DMS 273 (cell line): ENCODE measurements around the gene SIAH1.
"Not testable (repeated sequence)": the region's sequence is repeated elsewhere in the genome, so short reads cannot be mapped to it uniquely, and the experiment has no call there.

ENCODE experiments used
- DNase-seq: peaks from one replicate; lab custom pipeline; 2025; ENCODE audit not compliant: unreplicated experiment; lab: John Stamatoyannopoulos, UW

Gene SIAH1

DNA sequence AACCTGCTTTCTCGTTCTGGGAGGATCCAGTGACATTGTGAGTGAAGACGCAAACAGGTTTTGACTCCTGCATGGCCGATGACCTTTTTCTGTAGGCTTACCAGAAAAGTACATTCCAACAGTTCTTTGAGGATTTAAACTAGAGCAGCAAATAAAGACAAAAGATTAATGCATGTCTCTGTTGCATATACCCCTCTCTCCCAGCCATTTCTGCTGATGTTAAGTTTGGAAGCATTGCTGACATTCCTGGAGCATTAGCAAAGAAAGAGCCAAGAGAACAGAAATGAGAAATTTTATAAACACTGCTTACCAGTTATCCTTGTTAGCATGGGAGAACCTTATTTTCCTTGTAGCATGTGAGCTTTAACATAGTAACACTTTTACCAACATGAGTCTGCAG lies 49.3 kb downstream of the SIAH1 start:
- DNase-seq = no peak

DNA sequence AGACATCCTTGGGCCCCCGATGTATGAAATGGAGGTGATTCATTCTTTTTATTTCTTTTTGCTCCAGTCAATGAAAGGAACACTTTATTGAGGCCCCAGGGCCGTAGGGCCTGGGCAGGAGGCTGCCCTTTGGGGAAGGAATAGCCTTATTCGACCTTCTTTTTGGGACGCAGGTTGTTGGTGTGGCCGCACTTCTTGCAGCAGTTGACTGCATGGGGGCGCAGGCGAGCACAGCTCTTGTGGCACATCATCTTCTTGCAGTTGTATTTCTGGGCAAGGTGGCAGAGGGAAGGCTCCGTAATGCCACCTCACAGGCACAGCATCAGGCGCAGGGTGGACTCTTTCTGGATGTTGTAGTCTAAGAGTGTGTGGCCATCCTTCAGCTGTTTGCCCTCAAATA lies 50.9 kb downstream of the SIAH1 start:
- DNase-seq = no peak

DNA sequence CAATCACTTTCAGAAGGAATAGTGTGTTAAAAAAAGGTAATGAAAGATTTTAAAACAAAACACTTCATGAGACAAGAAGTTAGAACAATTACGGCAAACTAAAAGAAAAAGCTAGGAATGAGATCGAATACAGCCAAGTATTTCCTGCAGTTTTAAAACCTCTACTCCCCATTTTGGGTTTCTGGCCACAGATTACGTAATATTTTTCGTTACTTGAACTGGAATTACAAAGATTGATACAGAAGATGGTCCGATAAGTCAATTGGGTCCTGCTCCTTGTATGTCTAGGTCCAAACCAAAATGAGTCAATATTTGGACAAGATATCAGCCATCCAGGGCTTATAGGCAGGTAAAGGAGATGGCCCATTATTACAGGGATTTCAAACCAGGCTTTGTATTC lies 52.2 kb downstream of the SIAH1 start:
- DNase-seq = no peak

DNA sequence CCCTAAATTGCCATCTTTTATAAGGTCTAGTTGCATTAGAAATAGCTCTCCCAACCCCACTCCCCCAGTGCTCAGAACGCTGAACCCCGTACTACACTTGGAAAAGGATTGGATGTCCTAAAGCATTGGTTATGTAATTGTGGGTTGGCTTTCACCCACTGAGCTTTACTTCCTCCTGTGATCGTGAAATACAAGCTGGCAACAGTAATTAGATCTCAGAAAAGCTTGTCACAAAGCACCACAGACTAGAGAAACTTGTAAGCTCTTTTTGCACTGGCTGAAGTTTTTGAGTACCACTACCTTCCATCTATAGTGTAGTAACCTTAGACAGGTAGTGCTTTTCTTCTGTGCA lies 54.4 kb downstream of the SIAH1 start:
- no peak for DNase-seq

DNA sequence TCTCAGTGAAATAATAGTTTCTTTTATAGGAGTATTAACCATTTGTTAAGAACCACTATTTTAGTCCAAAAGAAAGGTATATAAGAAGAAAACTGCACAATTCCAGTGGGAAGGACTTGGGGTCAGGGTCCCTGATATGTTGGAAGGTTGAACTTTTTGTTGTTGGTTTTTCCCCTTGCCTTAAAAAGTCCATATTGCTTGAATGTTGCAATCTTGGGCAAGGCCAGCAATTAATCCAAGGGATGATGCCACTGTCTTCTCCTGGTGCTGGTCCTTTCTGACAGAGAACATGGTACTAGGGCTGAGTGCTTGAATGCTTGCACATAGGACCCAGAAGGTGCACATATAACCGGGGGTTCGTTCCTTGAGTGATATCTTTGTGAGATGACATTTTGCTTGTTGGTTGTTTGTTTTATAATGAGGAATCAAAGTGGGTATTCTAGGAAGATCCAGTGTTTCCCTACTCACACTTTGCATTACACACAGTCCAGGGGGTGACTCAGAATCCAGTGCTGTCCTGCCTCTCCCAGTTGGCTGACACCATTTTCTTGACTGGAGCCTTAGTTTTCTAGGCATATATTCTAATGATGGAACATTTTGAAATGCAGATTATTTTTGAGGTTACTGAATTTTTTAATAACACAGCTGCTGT lies 54.9 kb downstream of the SIAH1 start:
- DNase-seq = no peak

DNA sequence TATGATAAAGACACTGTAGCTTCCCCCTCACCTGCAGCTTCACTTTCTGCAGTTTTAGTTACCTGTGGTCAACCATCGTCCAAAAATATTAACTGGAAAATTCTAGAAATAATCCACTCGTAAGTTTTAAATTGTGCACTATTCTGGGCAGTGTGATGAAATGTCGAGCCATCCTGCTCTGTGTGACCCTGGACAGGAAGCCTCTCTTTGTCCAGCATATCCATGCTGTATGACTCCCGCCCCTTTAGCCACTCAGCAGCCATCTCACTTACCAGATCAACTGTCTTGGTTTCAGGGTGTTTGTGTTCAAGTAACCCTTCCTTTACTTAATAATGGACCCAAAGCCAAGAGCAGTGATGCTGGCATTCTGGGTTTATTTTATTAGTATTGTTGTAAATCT lies 56.1 kb downstream of the SIAH1 start:
- DNase-seq = no peak

DNA sequence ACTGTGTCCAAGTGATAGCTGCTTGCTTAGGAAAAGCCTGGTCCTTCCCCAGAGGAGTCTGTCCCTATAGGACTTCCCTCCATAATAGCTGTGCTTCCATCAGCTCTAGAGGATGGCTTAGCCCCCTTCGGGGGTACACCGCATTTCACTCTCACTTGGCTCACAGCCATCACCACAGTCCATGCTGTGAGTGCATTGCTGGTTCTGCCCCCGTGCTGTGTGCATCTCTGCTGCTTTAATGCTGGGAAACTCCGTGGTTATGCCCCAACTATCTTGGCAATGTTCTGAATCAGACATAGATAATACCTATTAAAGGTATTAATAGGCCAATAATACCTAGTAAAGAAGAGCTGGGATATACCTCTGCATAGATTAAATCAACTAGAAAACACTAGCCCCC lies 58.3 kb downstream of the SIAH1 start:
- DNase-seq = no peak

DNA sequence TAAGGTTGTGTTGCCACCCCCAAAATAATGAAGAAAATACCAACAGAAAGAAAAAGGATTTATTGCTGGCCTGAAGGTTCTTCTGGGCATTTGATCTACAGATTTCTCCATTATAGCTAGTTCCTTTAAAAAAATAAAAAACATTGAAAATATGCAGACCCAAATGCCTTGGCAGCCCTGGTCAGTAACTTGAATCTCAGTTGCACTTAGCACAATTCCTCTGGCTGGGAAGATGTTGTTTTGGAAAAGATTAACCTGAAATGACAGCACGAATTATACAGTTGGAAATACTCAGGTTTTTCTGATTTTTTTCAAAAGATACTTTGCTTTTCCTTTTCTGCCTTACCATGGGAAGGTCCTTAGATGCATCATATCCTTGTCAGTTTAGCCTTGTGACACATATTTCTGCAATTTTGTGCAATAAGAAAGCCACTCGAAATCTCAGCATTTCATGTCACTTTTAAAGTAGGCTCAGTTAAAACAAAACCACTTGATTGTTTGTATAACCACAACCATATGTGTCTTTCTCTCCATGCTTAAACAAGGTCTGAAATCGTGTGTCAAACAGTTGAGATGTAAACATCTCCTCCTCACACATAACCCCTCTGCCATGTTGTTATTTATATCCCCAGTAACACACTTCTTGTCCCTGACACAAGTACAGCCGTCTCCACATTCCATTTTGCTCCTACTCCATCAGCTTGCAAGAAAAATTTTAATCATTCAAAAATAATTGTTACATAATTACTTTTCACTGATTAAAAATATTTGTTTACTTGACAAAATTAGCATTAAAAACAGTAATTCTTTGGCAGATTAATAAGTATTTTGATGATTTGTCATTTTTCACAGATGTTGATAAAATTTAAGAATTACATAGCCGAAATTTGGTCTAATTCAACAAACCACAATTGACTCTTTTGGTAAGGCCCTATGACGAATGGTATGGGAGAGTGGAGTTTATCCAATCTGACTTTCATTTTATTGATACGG lies 61.1 kb downstream of the SIAH1 start:
- no peak for DNase-seq

DNA sequence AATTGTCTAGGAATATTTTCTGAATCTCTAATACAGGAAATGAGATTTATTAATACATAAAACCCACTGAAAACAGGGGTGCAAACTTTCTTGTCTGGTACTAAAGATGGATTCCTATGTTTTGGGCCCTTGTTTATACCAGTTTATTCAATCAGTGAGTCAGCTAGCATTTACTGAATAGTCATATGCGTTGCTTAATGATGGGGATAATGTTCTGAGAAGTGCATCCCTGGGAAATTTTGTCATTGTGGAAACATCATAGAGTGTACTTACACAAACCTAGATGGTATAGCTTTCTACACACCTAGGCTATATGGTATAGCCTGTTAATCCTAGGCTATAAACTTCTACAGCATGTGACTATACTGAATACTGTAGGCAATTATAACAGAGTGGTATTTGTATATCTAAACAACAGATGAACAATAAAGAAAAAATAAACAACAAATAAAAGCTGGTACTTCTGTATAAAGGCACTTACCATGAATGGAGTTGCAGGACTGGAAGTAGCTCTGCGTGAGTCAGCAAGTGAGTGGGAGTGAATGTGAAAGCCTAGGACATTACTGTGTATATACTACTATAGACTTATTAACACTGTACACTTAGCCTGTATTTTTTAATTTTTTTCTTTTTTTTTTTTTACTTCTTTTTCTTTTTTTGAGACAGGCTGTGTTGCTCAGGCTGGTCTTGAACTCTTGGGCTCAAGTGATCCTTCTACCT lies 63.7 kb downstream of the SIAH1 start:
- no peak for DNase-seq

DNA sequence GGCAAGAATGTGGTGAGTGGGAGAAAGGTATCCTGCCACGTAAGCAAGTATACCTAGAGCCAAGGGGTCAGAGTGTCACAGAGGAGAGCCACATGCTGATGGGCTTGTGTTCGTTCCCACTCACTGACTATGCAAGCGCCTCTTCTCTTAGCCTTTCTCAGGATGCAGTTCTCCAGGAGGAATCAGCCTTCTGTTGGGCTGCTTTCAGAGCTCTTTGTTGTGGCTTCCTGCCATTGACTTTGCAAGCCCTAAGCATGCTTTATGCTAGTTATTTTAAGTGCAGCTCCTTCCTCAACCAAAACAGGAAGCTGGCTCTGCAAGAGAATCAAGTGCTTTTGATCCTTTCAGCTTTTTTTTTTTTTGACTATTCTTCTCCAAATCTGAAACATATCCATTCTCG lies 66.6 kb downstream of the SIAH1 start:
- DNase-seq = no peak

DNA sequence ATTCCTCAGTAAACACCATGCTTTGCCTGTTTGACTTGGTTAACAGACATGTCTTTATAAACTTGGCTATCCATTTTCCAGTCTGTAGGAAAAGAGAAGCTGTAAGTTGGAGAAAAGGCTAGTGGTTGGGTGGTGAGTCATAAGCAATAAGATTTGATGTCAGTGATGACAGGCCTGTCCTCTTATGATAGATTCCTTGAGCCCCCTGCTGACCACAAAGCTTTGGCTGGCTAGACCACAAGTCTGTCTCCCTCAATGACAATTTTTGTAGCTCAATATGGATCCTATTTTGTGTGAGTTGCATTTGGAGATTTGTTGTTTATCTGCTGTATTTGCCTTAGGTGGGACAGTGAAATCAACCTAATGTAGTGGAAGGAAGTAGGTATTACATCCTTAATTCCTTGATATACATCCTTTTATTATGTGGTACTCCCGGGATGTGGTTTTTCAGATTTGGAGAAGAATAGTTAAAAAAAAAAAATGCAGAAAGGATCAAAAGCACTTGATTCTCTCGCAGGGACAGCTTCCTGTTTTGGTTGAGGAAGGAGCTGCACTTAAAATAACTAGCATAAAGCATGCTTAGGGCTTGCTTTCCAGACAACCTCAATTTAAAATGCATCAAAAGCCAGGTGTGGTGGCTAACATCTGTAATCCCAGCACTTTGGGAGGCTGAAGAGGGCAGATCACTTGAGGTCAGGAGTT lies 67.4 kb downstream of the SIAH1 start:
- DNase-seq = no peak

DNA sequence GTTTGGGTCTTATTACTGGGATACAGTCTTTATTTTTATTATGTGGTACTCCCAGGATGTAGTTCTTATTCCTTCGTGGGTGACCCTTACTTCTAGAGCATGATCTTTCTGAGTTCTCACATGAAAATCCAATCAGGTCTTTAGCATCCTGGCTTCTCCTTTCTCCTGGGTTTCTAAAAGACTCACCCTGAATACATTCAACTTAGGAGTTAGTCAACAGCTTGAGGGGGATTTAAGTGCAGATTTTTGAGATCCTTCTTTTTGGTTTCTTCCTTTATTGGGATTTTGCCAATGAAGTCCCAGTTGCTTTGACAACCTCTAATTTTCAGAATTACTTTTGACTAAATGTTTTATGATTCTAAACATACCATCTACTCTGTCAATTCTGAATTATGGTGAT lies 68.2 kb downstream of the SIAH1 start:
- DNase-seq = no peak

DNA sequence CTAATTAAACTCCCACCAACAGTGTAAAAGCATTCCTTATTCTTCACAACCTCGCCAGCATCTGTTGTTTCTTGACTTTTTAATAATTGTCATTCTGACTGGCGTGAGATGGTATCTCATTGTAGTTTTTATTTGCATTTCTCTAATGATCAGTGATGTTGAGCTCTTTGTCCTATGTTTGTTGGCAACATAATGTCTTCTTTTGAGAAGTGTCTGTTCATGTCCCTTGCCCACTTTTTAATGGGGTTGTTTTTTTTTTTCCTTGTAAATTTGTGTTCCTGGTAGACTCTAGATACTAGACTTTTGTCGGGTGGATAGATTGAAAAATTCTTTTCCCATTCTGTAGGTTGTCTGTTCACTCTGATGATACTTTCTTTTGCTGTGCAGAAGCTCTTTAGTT lies 71.3 kb downstream of the SIAH1 start:
- not testable (repeated sequence) for DNase-seq

DNA sequence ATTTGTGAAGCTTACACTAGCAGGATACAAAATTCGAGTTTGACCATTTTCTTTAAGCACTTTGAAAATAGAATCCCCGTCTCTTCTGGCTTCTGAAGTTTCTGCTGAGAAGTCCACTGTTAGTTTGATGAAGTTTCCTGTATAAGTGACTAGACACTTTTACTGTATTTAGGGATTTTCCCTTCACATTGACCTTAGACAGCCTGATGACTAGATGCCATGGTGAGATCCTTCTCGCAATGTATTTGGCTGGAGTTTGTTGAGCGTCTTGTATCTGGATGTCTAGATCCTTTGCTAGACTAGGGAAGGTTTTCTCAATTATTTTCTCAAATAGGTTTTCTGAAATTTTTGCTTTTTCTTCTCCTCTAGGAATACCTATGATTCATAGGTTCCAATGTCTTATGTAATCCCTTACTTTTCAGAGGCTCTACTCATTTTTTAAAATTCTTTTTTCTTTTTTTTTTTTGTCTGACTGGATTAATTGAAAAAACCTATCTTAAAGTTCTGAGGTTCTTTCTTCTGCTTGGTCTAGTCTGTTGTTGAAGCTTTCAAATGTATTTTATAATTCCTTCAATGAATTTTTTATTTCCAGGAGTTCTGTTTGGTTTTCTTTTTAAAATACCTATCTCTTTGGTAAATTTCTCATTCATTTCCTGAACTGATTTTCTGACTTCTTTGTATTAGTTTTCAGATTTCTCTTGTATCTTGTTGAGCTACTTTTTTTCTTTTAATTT lies 74.1 kb downstream of the SIAH1 start:
- DNase-seq = no peak
